ENCODE measurements around the gene RALGAPA2.

RALGAPA2 gene

GRCh38 chr20:20343932-20344331 lies 368.5 kb downstream of the RALGAPA2 start:
- no peak for DNase-seq (ENCODE audit: low read depth in 2 of 2, low spot score in 1 of 2)
